Brain microvascular endothelial cell (primary cell): ENCODE measurements around the gene CD37.

Source experiments
- DNase-seq: peaks from one replicate; pipeline ENCODE4 v3.0.0-alpha.2; 2020
- H3K27ac ChIP-seq: fragments of 250-450 bp; sonication (Bioruptor Pico); 2 replicates; pipeline ENCODE4 v1.5.1; 2020; ENCODE audit warnings: mild to moderate bottlenecking, moderate library complexity
- H3K27me3 ChIP-seq: fragments of 250-450 bp; sonication (Bioruptor Pico); replicated peaks from 2 replicates; pipeline ENCODE4 v1.5.1; 2020; ENCODE audit warnings: mild to moderate bottlenecking
- H3K36me3 ChIP-seq: fragments of 250-450 bp; sonication (Bioruptor Pico); replicated peaks from 2 replicates; pipeline ENCODE4 v1.5.1; 2020; ENCODE audit warnings: mild to moderate bottlenecking
- H3K4me3 ChIP-seq: 2 replicates; pipeline ENCODE4 v1.5.1; 2011; ENCODE audit warnings: low read depth, mild to moderate bottlenecking, control low read depth, low read length, moderate library complexity
- CTCF ChIP-seq: IDR thresholded peaks from 2 replicates; pipeline ENCODE4 v1.5.1; 2011; ENCODE audit warnings: low read depth, mild to moderate bottlenecking, moderate library complexity, low read length, control low read depth, inconsistent platforms; ENCODE audit errors: missing control alignments
- in situ Hi-C: cut with HindIII; loops from 2 replicates; pipeline ENCODE4 v1.10.0; 2017; ENCODE audit warnings: low sequenced_read_pairs, low pct_ligation_motif_present

CD37 gene

GRCh38 chr19:49342291-49342721 is 7.1 kb downstream of the CD37 start:
- Histone ChIP-seq H3K27me3 (no peaks in the 10 kb centered on the region), H3K4me3 (no peak overlapping the region), H3K27ac (no peak overlapping the region), H3K36me3 (peaks cover 52% of the 10 kb centered on the region)
- no peak for TF ChIP-seq CTCF
- in situ Hi-C loops, result no loop called here
- no peak for DNase-seq

- Histone ChIP-seq H3K27me3 (no peaks in the 10 kb centered on the region), H3K4me3 (no peak overlapping the region), H3K27ac (no peak overlapping the region), H3K36me3 (peaks cover 58% of the 10 kb centered on the region)
- in situ Hi-C loops, result no loop called here
- no peak for TF ChIP-seq CTCF
- DNase-seq, result no peak
Observed at GRCh38 chr19:49343123-49343522, 7.9 kb downstream of the CD37 start.

GRCh38 chr19:49344505-49345423 is 9.6 kb downstream of the CD37 start:
- in situ Hi-C loops, result no loop called here
- Histone ChIP-seq H3K27me3 (no peaks in the 10 kb centered on the region), H3K4me3 (no peak overlapping the region), H3K36me3 (peaks cover 69% of the 10 kb centered on the region), H3K27ac (no peak overlapping the region)
- no peak for DNase-seq
- TF ChIP-seq CTCF, result no peak

GRCh38 chr19:49347191-49347590 is 12.0 kb downstream of the CD37 start:
- Histone ChIP-seq H3K27me3 (no peaks in the 10 kb centered on the region), H3K27ac (no peak overlapping the region), H3K36me3 (peaks cover 73% of the 10 kb centered on the region), H3K4me3 (no peak overlapping the region)
- DNase-seq, result no peak
- TF ChIP-seq CTCF, result no peak
- in situ Hi-C loops, result no loop called here

- H3K27me3 ChIP-seq, result no peaks in the 10 kb centered on the region
- H3K4me3 ChIP-seq, result no peak overlapping the region
- TF ChIP-seq CTCF, result peak; percentile 45
- peaks cover 75% of the 10 kb centered on the region for H3K36me3 ChIP-seq
- no peak overlapping the region for H3K27ac ChIP-seq
- in situ Hi-C loops, result no loop called here
- peak; percentile 54 for DNase-seq
Observed at GRCh38 chr19:49347835-49348234, 12.6 kb downstream of the CD37 start.
